Stimulated activated naive CD4-positive, alpha-beta T cell (primary cell): ENCODE results near the gene WDR19.
"Not testable (repeated sequence)": the region's sequence is repeated elsewhere in the genome, so short reads cannot be mapped to it uniquely, and the experiment has no call there.

Experiments
- DNase-seq, 6 experiments: peaks; one replicate each; lab custom pipeline; 2025; lab: John Stamatoyannopoulos, UW

WDR19 gene

DNA sequence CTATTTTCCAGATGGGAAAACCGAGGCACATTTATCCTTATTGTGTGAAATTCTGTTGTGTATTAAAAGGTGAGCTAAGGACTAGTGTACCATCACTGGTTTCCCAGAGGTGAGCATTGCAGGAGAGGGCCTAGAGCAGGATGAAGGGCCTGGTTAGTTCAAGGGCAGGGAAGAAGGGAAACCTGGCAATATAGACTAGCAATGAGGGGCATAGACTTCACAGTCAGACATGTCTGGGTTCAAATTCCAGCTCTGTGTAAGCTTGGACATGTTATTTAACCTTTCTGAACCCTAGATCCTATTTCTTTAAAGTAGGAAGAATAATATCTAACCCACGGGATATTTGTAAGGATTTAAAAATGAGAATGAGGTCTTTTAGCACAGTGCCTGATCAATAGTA lies 50.8 kb downstream of the WDR19 start:
- DNase-seq, result no peak

- no peak for DNase-seq
Measured at GRCh38 chr4:39233783-39234182, 51.5 kb downstream of the WDR19 start.

DNA sequence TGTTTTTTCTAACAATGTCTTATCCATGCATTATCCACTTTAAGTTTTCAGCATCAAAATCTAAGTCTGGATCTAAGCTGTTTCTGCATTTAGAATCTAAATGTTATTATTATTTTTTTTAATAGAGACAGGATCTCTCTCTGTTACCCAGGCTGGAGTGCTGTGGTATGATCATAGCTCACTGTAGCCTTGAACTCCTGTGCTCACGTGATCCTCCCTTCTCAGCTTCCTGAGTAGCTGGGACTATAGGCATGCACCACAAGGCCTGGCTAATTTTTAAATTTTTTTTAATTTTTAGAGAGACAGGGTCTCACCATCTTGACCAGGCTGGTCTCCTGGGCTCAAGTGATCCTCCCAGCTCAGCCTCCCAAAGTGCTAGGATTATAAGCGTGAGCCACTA lies 52.7 kb downstream of the WDR19 start:
- no peak for DNase-seq

DNA sequence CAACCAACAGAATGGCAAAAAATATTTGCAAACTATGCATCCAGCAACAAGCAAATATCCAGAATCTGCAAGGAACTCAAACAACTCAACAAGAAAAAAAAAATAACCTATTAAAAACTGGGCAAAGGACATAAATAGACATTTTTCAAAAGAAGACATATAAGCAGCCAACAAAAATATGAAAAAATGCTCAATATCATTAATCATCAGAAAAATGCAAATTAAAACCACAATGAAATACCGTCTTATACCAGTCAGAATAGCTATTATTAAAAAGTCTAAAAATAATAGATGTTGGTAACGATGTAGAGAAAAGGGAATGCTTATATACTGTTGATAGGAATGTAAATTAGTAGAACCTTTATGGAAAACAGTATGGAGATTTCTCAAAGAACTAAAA lies 53.4 kb downstream of the WDR19 start:
- no peak for DNase-seq

- DNase-seq, result no peak
Measured at GRCh38 chr4:39237179-39237578, 54.9 kb downstream of the WDR19 start.

DNA sequence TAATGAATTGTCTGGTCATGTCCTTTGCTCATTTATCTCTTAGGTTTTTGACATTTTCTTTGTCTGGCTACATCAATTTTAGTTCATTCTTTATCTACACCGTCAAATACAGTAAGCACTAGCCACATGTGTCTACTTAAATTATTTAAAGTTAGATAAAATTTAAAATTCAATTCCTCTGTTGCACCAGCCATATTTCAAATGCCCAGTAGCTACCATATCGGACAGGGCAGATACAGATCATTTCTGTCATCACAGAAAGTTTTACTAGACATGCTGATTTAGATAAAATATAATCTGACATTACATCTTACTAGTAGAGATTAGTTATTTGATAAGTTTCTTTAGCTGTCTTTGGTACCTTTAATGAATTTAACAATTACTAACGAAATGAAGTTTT lies 61.1 kb downstream of the WDR19 start:
- no peak for DNase-seq

DNA sequence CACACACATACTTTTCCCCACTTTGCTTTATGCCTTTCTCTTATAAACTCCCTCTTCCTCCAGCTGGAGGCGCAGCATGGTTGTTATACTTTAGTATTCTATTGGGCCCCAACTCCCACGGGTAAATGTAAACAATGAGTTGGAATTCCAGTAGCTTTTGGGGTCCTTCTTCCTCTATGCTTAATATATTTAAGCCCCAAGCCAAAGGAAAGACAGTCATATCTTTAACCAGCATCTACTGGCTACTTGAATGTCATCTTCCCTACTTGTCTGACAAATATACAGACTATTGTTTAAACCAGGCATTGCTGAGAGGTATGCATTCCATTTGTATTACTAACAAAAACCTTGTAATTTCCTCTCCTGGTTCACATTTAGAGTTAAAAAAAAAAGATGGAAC lies 72.9 kb downstream of the WDR19 start:
- DNase-seq, result no peak

DNA sequence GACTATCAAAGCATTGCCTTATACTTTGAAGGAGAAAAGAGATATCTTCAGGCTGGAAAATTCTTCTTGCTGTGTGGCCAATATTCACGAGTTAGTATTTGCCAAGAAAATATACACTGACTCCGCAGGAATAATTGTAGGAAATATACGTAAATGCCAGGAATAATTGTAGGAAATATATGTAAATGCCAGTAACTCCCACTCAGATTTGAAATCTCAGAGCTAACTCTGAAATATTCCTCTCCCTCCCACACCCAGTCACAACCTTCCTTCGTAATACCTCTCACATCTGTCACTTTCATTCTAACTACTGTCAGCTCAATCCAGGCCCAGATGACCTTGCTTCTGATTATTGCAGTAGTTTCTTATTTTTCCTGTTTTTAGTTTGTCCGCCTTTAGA lies 73.5 kb downstream of the WDR19 start:
- DNase-seq, result no peak

- DNase-seq, result no peak
Measured at GRCh38 chr4:39256436-39256835, 74.1 kb downstream of the WDR19 start.

DNA sequence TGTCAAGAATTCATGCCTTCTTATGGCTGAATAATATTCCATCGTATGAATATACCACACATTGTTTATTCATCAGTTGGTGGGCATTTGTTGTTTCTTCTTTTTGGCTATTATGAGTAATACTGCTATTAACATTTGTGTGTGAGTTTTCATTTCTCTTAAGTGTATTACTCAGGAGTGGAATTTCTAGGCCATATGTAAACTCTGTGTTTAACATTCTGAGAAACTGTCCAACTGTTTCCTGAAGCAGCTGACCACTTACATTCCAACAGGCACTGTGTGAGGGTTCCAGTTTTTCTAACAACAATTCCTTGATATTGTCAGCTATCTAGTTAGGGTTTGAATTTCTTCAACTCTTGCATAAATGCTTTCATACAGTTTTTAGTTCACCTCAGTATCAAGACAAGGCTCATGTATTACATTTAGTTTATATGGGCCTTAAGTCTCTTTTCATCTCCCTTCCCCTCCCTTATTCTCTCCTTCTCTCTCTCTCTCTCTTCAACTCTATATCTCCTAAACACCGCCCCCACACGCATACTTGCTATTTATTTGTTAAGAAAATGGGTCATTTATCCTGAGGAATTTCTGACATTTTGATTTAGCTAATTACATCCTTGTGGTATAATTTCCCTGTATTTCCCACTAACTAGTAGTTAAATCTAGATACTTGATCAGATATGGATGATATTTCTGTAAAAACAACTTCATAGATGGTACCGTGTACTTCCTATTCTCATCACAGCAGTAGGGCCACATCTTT lies 77.4 kb downstream of the WDR19 start:
- no peak for DNase-seq

- no peak for DNase-seq
Measured at GRCh38 chr4:39263895-39264294, 81.6 kb downstream of the WDR19 start.

DNA sequence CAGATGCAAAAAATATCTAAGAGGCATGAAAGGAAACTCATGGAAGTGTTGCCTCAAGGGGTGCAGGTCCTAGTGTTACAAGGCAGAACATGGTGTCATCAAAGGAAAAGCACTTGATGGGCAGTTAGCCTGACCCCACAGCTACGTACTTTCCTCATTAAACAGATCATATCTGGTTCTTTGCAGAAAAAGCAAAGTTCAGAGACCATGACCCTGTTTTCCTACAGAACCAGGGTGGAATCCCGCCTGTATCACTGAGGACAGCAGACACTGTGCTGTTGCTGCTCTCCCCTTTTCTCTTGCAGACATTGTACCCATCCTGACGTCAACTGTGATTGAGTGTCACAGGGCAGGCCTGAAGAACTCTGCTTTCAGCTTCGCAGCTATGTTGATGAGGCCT lies 92.2 kb downstream of the WDR19 start:
- DNase-seq, result no peak

- DNase-seq, result not testable (repeated sequence)
Measured at GRCh38 chr4:39277661-39278060, 95.3 kb downstream of the WDR19 start.

GRCh38 chr4:39278476-39278875 lies 96.1 kb downstream of the WDR19 start:
- DNase-seq, result no peak

GRCh38 chr4:39279416-39279815 lies 97.1 kb downstream of the WDR19 start:
- DNase-seq, result no peak

DNA sequence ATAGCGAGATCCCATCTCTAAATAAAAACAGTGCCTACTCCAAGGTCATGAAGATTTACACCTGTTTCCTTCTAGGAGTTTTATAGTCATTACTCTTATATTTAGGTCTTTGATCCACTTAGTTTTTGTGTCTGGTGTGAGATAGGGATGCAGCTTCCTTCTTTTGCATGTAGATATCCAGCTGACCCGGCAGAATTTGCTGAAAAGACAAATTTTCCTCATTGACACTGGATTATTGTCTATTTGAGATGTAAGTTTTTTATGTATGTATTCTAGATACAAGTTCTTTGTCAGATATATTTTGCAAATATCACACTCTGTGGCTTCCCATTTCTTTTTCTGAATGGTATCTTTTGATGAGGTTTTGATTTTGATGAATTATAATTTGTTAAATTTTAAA lies 98.4 kb downstream of the WDR19 start:
- DNase-seq, result no peak

- no peak for DNase-seq
Measured at GRCh38 chr4:39285111-39285795, 102.9 kb downstream of the WDR19 start.

GRCh38 chr4:39285853-39286252 lies 103.5 kb downstream of the WDR19 start:
- DNase-seq, result no peak

GRCh38 chr4:39286263-39286662 lies 103.9 kb downstream of the WDR19 start:
- DNase-seq, result no peak

GRCh38 chr4:39287223-39287622 lies 104.9 kb downstream of the WDR19 start:
- DNase-seq, result no peak

- DNase-seq, result no peak
Measured at GRCh38 chr4:39291686-39292085, 109.4 kb downstream of the WDR19 start.

GRCh38 chr4:39292433-39292832 lies 110.1 kb downstream of the WDR19 start:
- not testable (repeated sequence) for DNase-seq

- DNase-seq, result no peak
Measured at GRCh38 chr4:39295784-39296183, 113.5 kb downstream of the WDR19 start.

- DNase-seq, result no peak
Measured at GRCh38 chr4:39302901-39303300, 120.6 kb downstream of the WDR19 start.
